ENCODE measurements around the gene ABCC4. TPM values are rescaled to one million over a fixed set of nuclear protein-coding genes. Genes with fewer than 3 reads are reported as not detected.

Gene ABCC4
- total RNA-seq, 1 donor from 2014 or later: 4.0 TPM

DNA sequence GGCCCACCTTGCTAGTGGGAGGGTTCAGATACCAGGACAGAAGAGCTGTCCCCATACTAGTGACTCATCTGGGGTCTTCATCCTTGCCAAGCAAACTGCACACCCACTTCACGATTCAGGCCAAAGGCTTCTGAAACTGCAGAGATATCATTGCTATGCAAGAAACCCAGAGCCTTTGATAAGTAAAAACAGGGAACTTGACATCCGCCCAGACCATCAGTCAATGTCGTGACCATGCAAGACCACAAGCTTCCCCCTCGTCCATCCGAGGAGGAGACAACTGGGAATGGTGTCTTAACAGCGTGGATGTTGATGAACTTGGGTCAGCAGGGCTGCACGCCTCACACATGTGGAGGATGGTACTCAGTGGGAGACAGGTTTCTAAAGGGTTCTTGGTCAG is 58.0 kb downstream of the ABCC4 start:
- H3K9me3 Mint-ChIP-seq (ENCODE audit: unreplicated experiment): no peaks in the 10 kb centered on the region
- DNase-seq (ENCODE audit: extremely low spot score, unreplicated experiment): no peak
- TF ChIP-seq, protein P1, sequence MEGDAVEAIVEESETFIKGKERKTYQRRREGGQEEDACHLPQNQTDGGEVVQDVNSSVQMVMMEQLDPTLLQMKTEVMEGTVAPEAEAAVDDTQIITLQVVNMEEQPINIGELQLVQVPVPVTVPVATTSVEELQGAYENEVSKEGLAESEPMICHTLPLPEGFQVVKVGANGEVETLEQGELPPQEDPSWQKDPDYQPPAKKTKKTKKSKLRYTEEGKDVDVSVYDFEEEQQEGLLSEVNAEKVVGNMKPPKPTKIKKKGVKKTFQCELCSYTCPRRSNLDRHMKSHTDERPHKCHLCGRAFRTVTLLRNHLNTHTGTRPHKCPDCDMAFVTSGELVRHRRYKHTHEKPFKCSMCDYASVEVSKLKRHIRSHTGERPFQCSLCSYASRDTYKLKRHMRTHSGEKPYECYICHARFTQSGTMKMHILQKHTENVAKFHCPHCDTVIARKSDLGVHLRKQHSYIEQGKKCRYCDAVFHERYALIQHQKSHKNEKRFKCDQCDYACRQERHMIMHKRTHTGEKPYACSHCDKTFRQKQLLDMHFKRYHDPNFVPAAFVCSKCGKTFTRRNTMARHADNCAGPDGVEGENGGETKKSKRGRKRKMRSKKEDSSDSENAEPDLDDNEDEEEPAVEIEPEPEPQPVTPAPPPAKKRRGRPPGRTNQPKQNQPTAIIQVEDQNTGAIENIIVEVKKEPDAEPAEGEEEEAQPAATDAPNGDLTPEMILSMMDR (IDR thresholded peaks at IDR 0.05): no peak
- peaks cover 4% of the 10 kb centered on the region for H3K36me3 Mint-ChIP-seq (ENCODE audit: unreplicated experiment)
- no peaks in the 10 kb centered on the region for H3K27me3 Mint-ChIP-seq (ENCODE audit: unreplicated experiment)
- no peak overlapping the region for H3K27ac Mint-ChIP-seq (ENCODE audit: unreplicated experiment)
- H3K4me1 Mint-ChIP-seq (ENCODE audit: unreplicated experiment): peaks cover 9% of the 10 kb centered on the region
- H3K4me3 Mint-ChIP-seq (ENCODE audit: unreplicated experiment): no peak overlapping the region

DNA sequence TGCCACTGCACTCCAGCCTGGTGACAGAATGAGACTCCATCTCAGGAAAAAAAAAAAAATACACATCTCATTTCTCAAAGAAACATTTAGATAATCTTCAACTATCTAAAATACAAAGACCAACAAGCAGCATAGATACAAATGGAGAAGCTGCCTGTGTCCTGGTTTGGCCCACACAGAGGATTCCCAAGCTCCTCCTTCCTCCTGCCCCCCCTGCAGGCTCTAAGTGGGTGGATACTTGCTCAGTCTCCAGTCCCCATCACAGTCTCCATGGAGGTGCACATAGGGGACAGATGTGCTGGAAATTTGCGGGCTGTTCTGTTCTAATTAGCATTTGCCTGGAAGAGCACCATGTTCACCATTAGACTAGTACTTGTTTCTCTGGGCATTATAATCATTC is 59.9 kb downstream of the ABCC4 start:
- H3K9me3 Mint-ChIP-seq (ENCODE audit: unreplicated experiment): no peaks in the 10 kb centered on the region
- peaks cover 10% of the 10 kb centered on the region for H3K4me1 Mint-ChIP-seq (ENCODE audit: unreplicated experiment)
- H3K4me3 Mint-ChIP-seq (ENCODE audit: unreplicated experiment): no peak overlapping the region
- H3K27ac Mint-ChIP-seq (ENCODE audit: unreplicated experiment): no peak overlapping the region
- peak; percentile 34 for DNase-seq (ENCODE audit: extremely low spot score, unreplicated experiment)
- TF ChIP-seq, protein P1 (IDR thresholded peaks at IDR 0.05): no peak
- H3K27me3 Mint-ChIP-seq (ENCODE audit: unreplicated experiment): no peaks in the 10 kb centered on the region
- H3K36me3 Mint-ChIP-seq (ENCODE audit: unreplicated experiment): no peaks in the 10 kb centered on the region

DNA sequence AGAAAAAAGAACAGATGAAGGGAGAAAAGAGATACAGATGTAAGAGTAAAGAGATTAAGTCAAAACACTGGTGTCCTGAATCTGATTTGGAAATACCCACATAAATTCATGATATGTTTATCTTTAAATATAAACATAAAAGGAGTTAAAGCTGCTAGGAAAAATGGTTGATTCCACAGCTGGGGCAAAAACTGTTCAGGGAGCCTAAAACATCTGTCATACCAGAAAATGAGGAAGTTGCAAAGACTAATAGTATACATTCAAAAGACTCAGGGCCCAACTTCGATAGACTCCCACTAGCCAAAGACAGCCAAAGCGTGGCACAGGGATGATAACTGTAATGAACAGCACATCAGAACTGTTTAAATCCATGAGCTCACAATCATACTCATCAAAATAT is 62.0 kb downstream of the ABCC4 start:
- DNase-seq (ENCODE audit: extremely low spot score, unreplicated experiment): peak; percentile 1
- Mint-ChIP-seq H3K4me3 (ENCODE audit: unreplicated experiment) (no peak overlapping the region), H3K4me1 (ENCODE audit: unreplicated experiment) (peaks cover 14% of the 10 kb centered on the region), H3K9me3 (ENCODE audit: unreplicated experiment) (no peaks in the 10 kb centered on the region), H3K27ac (ENCODE audit: unreplicated experiment) (no peak overlapping the region), H3K27me3 (ENCODE audit: unreplicated experiment) (no peaks in the 10 kb centered on the region), H3K36me3 (ENCODE audit: unreplicated experiment) (no peaks in the 10 kb centered on the region)
- TF ChIP-seq, protein P1 (IDR thresholded peaks at IDR 0.05): no peak

DNA sequence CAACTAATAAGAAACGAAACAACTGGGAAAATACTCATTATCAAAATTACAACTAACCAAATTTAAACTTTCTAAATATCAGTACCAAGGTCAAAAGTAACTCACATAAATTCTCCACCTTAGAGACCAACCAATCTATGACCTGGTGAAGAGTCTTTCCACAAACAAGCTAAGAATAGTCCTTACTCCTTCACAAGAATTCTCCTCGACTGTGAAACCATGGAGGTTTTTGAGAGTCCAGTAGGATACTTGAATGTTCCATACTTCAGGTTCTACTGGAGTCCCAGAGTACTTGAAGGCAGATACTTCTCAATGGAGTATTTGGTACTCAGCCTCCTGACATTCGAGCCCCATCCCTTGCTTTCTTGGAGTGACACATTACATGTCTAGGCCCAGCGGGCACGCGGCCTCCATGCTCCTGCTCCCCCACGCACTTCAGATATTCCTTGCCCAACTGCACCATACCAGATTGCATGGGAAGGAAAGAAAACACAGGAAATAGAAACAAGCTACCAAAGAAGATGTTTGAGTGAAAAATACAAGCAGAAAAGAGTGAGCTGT is 63.9 kb downstream of the ABCC4 start:
- TF ChIP-seq, protein P1 (IDR thresholded peaks at IDR 0.05): no peak
- Mint-ChIP-seq H3K4me3 (ENCODE audit: unreplicated experiment) (no peak overlapping the region), H3K36me3 (ENCODE audit: unreplicated experiment) (no peaks in the 10 kb centered on the region), H3K27me3 (ENCODE audit: unreplicated experiment) (no peaks in the 10 kb centered on the region), H3K27ac (ENCODE audit: unreplicated experiment) (no peak overlapping the region), H3K4me1 (ENCODE audit: unreplicated experiment) (peaks cover 14% of the 10 kb centered on the region), H3K9me3 (ENCODE audit: unreplicated experiment) (no peaks in the 10 kb centered on the region)
- peak; percentile 46 for DNase-seq (ENCODE audit: extremely low spot score, unreplicated experiment)

DNA sequence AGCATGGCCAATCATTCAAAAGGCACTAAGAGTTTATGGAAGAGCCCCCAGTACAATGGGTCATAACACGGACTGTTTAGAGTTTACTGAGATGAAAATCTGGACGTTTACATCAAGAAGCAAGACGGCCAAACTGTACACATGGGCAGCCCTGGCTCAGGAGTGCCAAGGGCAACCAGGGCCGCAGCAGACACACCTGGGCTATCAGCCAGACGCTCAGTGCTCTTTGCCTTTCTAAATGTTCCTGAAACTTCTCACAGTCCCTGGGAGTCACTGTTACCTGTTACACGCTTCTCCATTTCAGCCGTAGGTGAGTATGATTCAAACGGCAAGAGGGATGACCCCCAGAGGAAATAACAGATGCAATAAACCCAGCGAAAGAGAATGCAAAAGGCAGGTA is 64.5 kb downstream of the ABCC4 start:
- Mint-ChIP-seq H3K4me1 (ENCODE audit: unreplicated experiment) (peaks cover 14% of the 10 kb centered on the region), H3K36me3 (ENCODE audit: unreplicated experiment) (no peaks in the 10 kb centered on the region), H3K4me3 (ENCODE audit: unreplicated experiment) (no peak overlapping the region), H3K27me3 (ENCODE audit: unreplicated experiment) (no peaks in the 10 kb centered on the region), H3K27ac (ENCODE audit: unreplicated experiment) (no peak overlapping the region), H3K9me3 (ENCODE audit: unreplicated experiment) (no peaks in the 10 kb centered on the region)
- DNase-seq (ENCODE audit: extremely low spot score, unreplicated experiment): peak; percentile 46
- TF ChIP-seq, protein P1 (IDR thresholded peaks at IDR 0.05): no peak

Measured in osteocyte (in vitro differentiated cells).